RPMI8226 (cell line): ENCODE data around the gene HPCAL1.
"Not testable (repeated sequence)": the region's sequence is repeated elsewhere in the genome, so short reads cannot be mapped to it uniquely, and the experiment has no call there.

ENCODE experiments used
- DNase-seq: peaks from one replicate; pipeline ENCODE4 v3.0.0-alpha.2; 2015

Gene HPCAL1

GRCh38 chr2:10448576-10449485, 146.1 kb downstream of the HPCAL1 start:
- peak; percentile 97 for DNase-seq

GRCh38 chr2:10449486-10449831, 146.8 kb downstream of the HPCAL1 start:
- no peak for DNase-seq

GRCh38 chr2:10449838-10450691, 147.4 kb downstream of the HPCAL1 start:
- no peak for DNase-seq

GRCh38 chr2:10451819-10452218, 149.1 kb downstream of the HPCAL1 start:
- DNase-seq, result no peak

DNA sequence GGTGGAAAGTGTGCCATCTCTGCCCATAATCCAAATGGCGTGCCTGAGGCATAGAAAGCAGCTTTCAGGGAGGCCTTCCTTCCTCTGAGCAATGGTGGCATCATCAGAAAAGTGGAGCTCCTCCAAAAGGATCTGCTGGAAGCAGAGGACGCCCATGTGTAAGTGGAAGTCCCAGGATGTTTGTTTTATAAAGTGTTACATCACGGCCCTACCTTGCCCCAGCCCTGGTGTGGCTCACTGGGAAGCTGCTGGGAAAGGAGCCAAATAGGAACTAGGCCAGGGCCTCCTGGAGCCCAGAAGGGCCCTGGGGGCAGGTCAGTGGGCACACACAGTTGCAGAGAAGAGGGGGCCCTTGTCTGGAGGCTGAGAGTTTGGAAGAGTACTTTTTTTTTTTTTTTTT, 149.6 kb downstream of the HPCAL1 start:
- DNase-seq, result peak; percentile 55

GRCh38 chr2:10452956-10453904, 150.5 kb downstream of the HPCAL1 start:
- no peak for DNase-seq

DNA sequence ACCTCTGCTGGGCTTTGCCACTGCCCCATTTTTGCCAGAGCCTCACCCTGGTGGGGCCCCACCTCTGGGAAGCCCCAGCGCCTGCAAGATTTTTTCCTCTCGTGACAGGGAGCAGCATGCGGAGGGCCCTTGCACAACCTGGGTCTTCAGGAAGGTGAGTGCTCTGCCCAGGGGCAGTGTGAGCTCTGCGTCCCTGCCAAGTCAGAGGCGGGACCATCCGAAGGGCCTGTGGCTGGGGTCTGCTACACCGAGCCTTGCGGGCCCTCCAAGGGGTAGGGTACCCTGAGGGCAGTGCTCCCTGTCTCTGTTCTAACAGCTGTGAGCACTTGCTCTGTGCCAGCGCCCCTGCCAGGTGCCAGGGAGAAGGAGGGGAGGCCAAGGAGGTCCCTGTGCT, 151.2 kb downstream of the HPCAL1 start:
- DNase-seq, result no peak

GRCh38 chr2:10454505-10454904, 151.8 kb downstream of the HPCAL1 start:
- DNase-seq, result no peak

DNA sequence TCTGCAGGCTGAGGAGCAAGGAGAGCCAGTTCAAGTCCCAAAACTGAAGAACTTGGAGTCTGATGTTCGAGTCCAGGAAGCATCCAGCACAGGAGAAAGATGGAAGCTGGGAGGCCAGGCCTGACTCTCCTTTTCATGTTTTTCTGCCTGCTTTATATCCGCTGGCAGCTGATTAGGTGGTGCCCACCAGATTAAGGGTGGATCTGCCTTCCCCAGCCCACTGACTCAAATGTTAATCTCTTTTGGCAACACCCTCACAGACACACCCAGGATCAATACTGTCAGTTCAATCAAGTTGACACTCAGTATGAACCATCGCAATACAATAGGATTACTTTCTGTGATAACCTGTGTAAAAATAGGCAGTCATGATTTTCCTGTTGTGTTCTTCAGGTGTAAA, 154.5 kb downstream of the HPCAL1 start:
- DNase-seq, result not testable (repeated sequence)

DNA sequence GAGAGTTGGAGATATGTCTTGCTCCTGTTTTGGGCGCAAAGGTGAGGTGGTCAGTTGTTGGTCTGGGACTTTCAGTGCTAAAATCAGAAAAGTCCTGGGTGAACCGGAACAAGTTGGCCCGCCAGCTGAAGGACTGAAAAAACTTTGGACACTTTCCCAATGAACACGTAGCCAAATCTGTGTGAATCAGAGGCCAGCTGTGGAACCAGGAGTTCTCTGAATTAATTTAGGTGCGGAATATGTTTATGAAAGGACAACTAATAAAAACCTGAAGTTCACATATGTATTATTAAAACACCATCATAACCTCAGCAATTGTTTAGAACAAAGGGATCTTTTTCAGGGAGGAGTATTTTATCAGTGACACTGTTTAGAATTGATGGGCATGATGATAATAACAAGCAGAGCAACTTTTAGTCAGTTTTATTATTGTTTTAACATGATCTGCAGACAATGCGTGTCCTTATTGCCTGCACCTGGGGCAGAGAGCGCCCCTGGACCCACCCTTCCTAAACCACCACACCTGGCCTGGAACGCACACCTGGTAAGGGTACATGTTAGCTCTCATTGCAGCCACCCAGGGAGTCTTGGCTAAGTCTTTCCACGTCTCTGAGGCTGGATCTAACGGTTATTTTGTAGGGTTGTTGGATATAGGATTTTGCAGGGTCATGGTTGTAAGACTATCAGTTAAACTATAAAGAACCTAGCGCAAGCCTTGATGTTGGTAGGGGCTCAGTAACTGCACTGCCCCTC, 155.3 kb downstream of the HPCAL1 start:
- no peak for DNase-seq

DNA sequence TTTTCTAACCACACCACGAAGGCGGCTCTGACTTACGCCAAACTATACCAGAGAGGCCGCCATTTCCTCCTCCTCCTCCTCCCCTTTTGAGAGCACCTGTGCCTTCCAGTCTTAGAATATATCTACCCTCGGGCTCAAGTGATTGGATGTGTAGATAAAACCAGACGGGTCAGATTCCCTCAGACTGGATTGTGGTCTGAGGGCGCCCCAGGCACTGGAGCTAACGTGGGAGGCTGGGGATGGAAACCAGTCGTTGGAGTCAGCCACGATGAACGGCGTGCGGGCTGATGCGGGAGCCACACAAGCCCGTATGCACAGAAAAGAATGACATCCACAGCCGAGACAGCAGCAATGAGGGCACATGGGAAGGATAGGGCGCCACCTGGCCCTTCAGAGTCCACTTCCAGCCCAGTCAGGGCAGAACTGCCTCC, 157.7 kb downstream of the HPCAL1 start:
- DNase-seq, result no peak

GRCh38 chr2:10462178-10463083, 159.7 kb downstream of the HPCAL1 start:
- DNase-seq, result peak; percentile 53

- DNase-seq, result no peak
Observed at GRCh38 chr2:10465910-10466309, 163.2 kb downstream of the HPCAL1 start.

- DNase-seq, result no peak
Observed at GRCh38 chr2:10466801-10467200, 164.1 kb downstream of the HPCAL1 start.

GRCh38 chr2:10467401-10467800, 164.7 kb downstream of the HPCAL1 start:
- DNase-seq, result no peak

- no peak for DNase-seq
Observed at GRCh38 chr2:10469301-10469700, 166.6 kb downstream of the HPCAL1 start.

GRCh38 chr2:10469955-10470608, 167.4 kb downstream of the HPCAL1 start:
- DNase-seq, result no peak

DNA sequence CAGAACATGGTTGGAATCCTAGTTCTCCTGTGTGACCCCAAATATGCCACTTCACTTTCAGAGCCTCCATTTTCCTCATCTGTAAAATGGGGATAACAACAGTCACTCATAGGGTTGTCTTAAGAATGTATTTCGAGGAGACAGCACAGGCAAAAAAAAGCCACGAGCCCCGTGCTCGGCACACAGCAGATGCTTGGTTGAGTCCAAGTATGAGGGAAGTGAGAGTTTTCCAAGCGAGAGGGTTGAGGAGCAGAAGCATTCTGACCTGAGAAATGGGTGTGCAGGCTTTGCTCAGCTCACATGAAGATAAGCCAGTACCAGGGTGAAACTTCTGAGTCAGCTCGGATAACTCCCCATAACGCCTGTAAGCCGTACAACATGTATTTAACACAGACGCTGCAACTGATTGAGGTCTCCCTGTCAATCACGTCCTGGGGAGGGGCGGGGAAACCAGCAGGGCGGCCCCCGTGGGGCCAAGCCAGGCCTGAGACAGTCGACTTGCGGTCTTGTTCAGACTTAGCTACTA, 168.4 kb downstream of the HPCAL1 start:
- DNase-seq, result peak; percentile 81

DNA sequence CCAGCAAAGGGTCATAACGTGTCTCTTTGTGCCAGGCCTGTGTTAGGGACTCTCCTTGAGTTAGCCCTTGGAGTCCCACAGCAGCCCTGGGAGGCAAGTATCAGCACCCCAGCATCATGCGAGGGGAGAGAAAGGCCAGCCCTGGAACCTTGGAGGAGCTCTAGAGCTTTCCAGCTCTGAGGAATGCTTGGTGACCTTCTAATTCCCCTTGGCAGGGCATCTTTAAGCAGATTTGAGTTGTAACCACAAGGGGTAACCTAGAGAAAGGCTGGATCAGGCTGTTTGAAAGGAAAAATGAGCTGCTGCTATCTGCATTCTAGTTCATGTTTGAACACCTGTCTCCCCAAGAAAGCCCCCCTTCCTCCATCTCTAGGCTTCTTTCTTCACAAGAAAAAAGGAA, 169.3 kb downstream of the HPCAL1 start:
- DNase-seq, result no peak

- no peak for DNase-seq
Observed at GRCh38 chr2:10473121-10473756, 170.5 kb downstream of the HPCAL1 start.
